Heart left ventricle (tissue), 13 donors: ENCODE data around the gene EARS2.

Experiments
- CTCF ChIP-seq, 12 donors: fragments of 200-600 bp; sonication (generic) in 4 of 12; IDR thresholded peaks; one replicate each; pipeline versions ENCODE4 v1.5.0 to v1.8.0; 2018 to 2022; ENCODE audit warnings: antibody characterized with exemption in 12 of 12, mild to moderate bottlenecking in 5 of 12
- POLR2A ChIP-seq, 2 donors: fragments of 450-650 bp; IDR thresholded peaks; one replicate each; pipeline ENCODE4 v1.6.1; 2017; ENCODE audit warnings: antibody characterized with exemption in 2 of 2, mild to moderate bottlenecking in 2 of 2, moderate library complexity in 2 of 2
- donor health status: ischemic (EF 13 %, LVEDD 7.1; RV severe dilation, severe dysfunction).
- donor health status: DM: no; HTN: yes; CAD: no.
- donor health status: DM: no; HTN: no; CAD: no.
- donor health status: ischemic (EF 25% LVEDD 6.9; RV normal size, moderate dysfunction).
- donor health status: ischemic (EF 25% LVEDD 5.7; RV mildly dilated, moderate dysfunction).
- donor health status: ischemic (EF 35%, LVEDD 5.7; RV mildly dilated, moderate dysfunction).
- donor health status: nonischemic (EF 11% LVEDD 7.7; RV severe dilation, severe dysfunction).
- donor health status: DM: yes; HTN: yes; CAD: no.
- donor health status: PGD.
- donor health status: ischemic (EF 29% LVEDD 5.4; RV normal size, mild dysfunction).
- donor health status: nonischemic (EF 23%, LVEDD 6.1; RV moderate dilation, normal function).

DNA sequence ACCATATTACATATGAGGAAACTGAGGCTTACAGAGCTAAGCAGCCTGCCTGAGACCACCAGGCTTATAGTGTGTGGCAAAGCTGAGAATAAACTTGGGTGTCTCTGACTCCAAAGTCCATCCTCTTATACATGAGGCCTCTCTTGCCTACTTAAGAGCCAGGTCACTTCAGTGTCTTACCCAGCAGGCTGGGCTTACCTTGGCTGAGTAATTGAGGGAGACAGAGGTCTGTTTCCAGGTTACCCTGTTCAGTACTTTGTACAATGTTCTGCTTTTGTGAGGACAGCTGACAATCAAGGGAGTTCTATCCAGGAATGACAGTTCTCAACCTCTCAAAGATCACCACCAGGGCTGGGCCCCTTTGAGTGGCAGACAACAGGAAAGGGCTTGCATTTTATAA is 24.6 kb upstream of the EARS2 start:
- no peak for TF ChIP-seq CTCF (IDR thresholded peaks at IDR 0.05)
- TF ChIP-seq POLR2A (IDR thresholded peaks at IDR 0.05) = no peak
